HCT116 (cell line): ENCODE measurements around the gene DEF6. TPM values are rescaled to one million over a fixed set of nuclear protein-coding genes. Genes with fewer than 3 reads are reported as not detected.

Source experiments
- ATAC-seq: fragments of 200-7000 bp; cut with Tn5 transposase; 2 replicates; pipeline ENCODE4 v1.9.1; 2020; ENCODE audit warnings: mild to moderate bottlenecking, moderate library complexity
- BruUV-seq: library from RNA; stranded (reverse); fragments of 400-500 nt; replicated peaks from 2 replicates; lab custom pipeline; 2021; lab: Mats Ljungman, UMichigan
- CTCF ChIA-PET: fragments of 300-600 bp; sonication (Branson Sonifier 250); formaldehyde crosslinking; loops from one replicate; lab custom pipeline; 2021; ENCODE audit warnings: antibody characterized with exemption; lab: Charles Lee
- POLR2A ChIA-PET: fragments of 300-600, 350-600 bp; sonication (Branson Sonifier 250); formaldehyde crosslinking; loops from one replicate; lab custom pipeline; 2021; ENCODE audit warnings: antibody characterized with exemption; lab: Charles Lee
- RAD21 ChIA-PET, 2 experiments: fragments of 300-600 bp; sonication (Branson Sonifier 250); formaldehyde crosslinking; loops; one replicate each; lab custom pipeline; 2023; ENCODE audit warnings: low total read pairs in 2 of 2; ENCODE audit not compliant: uncharacterized antibody in 2 of 2, unreplicated experiment in 2 of 2, low non-redundant PET in 1 of 2; lab: Charles Lee
- DNase-seq: peaks from one replicate; pipeline ENCODE4 v3.0.0-alpha.2; 2010; ENCODE audit warnings: low read depth, low spot score
- H2AFZ ChIP-seq: fragments of 200-600 bp; shearing (Covaris generic), sonication (generic); 2 replicates; pipeline ENCODE4 v1.6.1; 2017; ENCODE audit warnings: low read depth, mixed run types, mixed read lengths, antibody characterized with exemption, low read length; ENCODE audit not compliant: poor library complexity, severe bottlenecking
- H3K27ac ChIP-seq: 2 replicates; pipeline ENCODE4 v1.5.1; 2012; ENCODE audit warnings: low read depth, low read length
- H3K27me3 ChIP-seq: fragments of 200-600 bp; sonication (generic); 2 replicates; pipeline ENCODE4 v1.6.1; 2016; ENCODE audit warnings: mixed run types, low read length, mixed read lengths; ENCODE audit not compliant: insufficient read depth
- H3K36me3 ChIP-seq, 2 experiments: fragments of 200-500 bp in 1 of 2; fragments of 200-600 bp in 1 of 2; sonication (Bioruptor generic) in 1 of 2; sonication (generic) in 1 of 2; 2 replicates each; pipeline versions ENCODE4 v1.5.1 to v1.6.1; 2014 to 2016; ENCODE audit warnings: low read length in 2 of 2, inconsistent platforms in 1 of 2, mixed read lengths in 1 of 2, mixed run types in 1 of 2; ENCODE audit not compliant: insufficient read depth in 2 of 2, control insufficient read depth in 1 of 2
- H3K4me1 ChIP-seq, 2 experiments: fragments of 200-600 bp in 1 of 2; sonication (generic) in 1 of 2; 2 replicates each; pipeline versions ENCODE4 v1.5.1 to v1.6.1; 2012 to 2017; ENCODE audit warnings: low read length in 2 of 2, inconsistent platforms in 1 of 2, mild to moderate bottlenecking in 1 of 2, mixed read lengths in 1 of 2, mixed run types in 1 of 2, moderate library complexity in 1 of 2; ENCODE audit not compliant: insufficient read depth in 2 of 2, control insufficient read depth in 1 of 2
- H3K4me2 ChIP-seq: fragments of 200-600 bp; sonication (generic); 2 replicates; pipeline ENCODE4 v1.6.1; 2017; ENCODE audit warnings: mixed run types, low read length, mixed read lengths
- H3K4me3 ChIP-seq, 2 experiments: fragments of 200-600 bp in 1 of 2; sonication (generic) in 1 of 2; replicated peaks in 1 of 2; 2 replicates each; pipeline ENCODE4 v1.5.1; 2011 to 2016; ENCODE audit warnings: low read length in 2 of 2, control low read depth in 1 of 2, low read depth in 1 of 2, mild to moderate bottlenecking in 1 of 2, mixed read lengths in 1 of 2, mixed run types in 1 of 2
- H3K79me2 ChIP-seq: fragments of 200-600 bp; sonication (generic); 2 replicates; pipeline ENCODE4 v1.6.1; 2017; ENCODE audit warnings: mild to moderate bottlenecking, mixed run types, low read length, moderate library complexity, mixed read lengths; ENCODE audit not compliant: insufficient read depth
- H3K9ac ChIP-seq: fragments of 200-600 bp; sonication (generic); 2 replicates; pipeline ENCODE4 v1.6.1; 2016; ENCODE audit warnings: low read length, mixed read lengths
- H3K9me2 ChIP-seq: fragments of 200-600 bp; sonication (generic), shearing (Covaris generic); 2 replicates; pipeline ENCODE4 v1.6.1; 2017; ENCODE audit warnings: mixed run types, mild to moderate bottlenecking, moderate library complexity; ENCODE audit not compliant: insufficient read depth
- H3K9me3 ChIP-seq, 2 experiments: fragments of 200-500 bp in 1 of 2; fragments of 200-600 bp in 1 of 2; sonication (Bioruptor generic) in 1 of 2; sonication (generic) in 1 of 2; 2 replicates each; pipeline ENCODE4 v1.6.1; 2014 to 2017; ENCODE audit warnings: low read length in 2 of 2, mixed read lengths in 2 of 2, inconsistent platforms in 1 of 2, low read depth in 1 of 2, mild to moderate bottlenecking in 1 of 2, mixed run types in 1 of 2, moderate library complexity in 1 of 2; ENCODE audit not compliant: control insufficient read depth in 1 of 2, insufficient read depth in 1 of 2
- H4K20me1 ChIP-seq: fragments of 200-600 bp; sonication (generic), shearing (Covaris generic); 2 replicates; pipeline ENCODE4 v1.6.1; 2017; ENCODE audit warnings: mixed run types, mild to moderate bottlenecking, moderate library complexity; ENCODE audit not compliant: insufficient read depth
- CBX3 ChIP-seq: IDR thresholded peaks from 2 replicates; pipeline ENCODE4 v1.6.1; 2012; ENCODE audit warnings: low read depth
- CEBPB ChIP-seq: IDR thresholded peaks from 2 replicates; pipeline ENCODE4 v1.6.1; 2012; ENCODE audit warnings: low read depth
- EGR1 ChIP-seq: IDR thresholded peaks from 2 replicates; pipeline ENCODE4 v1.6.1; 2012; ENCODE audit warnings: low read depth
- ELF1 ChIP-seq: IDR thresholded peaks from 2 replicates; pipeline ENCODE4 v1.6.1; 2012; ENCODE audit warnings: low read depth, borderline replicate concordance
- EZH2phosphoT487 ChIP-seq: fragments of 200-600 bp; IDR thresholded peaks from 2 replicates; pipeline ENCODE4 v1.6.1; 2018; ENCODE audit warnings: antibody characterized with exemption, borderline replicate concordance
- POLR2A ChIP-seq: IDR thresholded peaks from 2 replicates; pipeline ENCODE4 v1.7.0; 2011; ENCODE audit warnings: borderline replicate concordance; ENCODE audit not compliant: insufficient read depth, insufficient read length; ENCODE audit errors: extremely low read depth
- YY1 ChIP-seq: IDR thresholded peaks from 2 replicates; pipeline ENCODE4 v1.6.1; 2011; ENCODE audit warnings: low read length, low read depth, moderate library complexity, mild to moderate bottlenecking; ENCODE audit not compliant: insufficient replicate concordance; ENCODE audit errors: extremely low read depth
- ZNF274 ChIP-seq: fragments of 200-500 bp; sonication (Bioruptor generic); IDR thresholded peaks from 2 replicates; pipeline ENCODE4 v1.6.1; 2014; ENCODE audit warnings: mild to moderate bottlenecking, low read depth, low read length, inconsistent platforms
- intact Hi-C: fragments of 100-400 bp; cut with micrococcal nuclease; formaldehyde crosslinking; loops from 2 replicates; pipeline ENCODE4 v1.10.0; 2022
- total RNA-seq: library from RNA; stranded (reverse); gene quantifications from one replicate; pipeline ENCODE4 v1.2.1, GENCODE V29; 2021; ENCODE audit not compliant: unreplicated experiment

DEF6 gene
- total RNA-seq, 1 experiment from 2014 or later: 40.4 TPM

DNA sequence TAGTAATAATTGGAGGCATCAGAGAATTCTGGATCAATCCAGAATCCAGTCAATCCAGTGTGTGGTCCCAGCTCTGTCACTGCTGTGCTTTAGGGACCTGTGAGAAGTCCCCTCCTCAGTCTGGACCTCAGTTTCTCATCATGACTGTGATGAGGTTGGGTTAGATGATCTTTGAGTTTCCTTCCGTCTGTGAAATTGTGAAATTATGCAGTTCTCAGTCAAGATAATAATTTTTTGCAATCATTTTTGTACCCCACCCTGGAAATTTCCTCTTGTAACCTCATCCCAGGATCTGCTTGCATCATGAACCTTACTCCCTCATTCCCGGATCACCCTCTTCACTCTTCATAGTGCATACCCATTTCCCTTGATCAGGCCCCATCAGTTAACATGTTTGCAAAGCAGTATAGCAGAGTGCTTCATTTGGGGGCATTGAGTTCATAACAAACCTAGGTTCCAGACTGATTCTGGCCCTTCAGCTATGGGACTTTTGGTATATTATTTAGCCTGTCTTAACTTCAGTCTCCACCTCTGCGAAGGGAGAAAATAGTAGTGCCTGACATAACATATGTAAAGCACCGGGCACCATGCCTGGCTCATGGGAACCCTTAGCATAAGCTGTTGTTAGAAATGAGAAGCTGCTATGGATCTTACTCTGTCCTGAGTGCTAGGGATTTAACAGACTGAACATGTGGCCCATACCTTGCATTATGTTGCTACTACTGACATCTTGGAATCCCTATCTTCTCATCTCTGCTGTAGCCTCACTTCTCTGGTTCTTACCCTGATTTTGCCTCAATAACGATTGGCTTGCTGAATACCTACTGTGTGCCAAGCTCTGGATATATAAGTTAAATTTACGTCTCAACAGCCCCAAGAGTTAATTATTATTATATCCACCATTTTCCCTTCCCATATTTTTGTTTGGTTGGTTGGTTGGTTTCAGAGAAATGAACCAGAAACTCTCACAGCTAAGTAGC is 36.7 kb upstream of the DEF6 start:
- Histone ChIP-seq H3K9ac (peak overlapping the region; percentile 86), H3K9me3 (no peaks in the 10 kb centered on the region), H4K20me1 (no peaks in the 10 kb centered on the region), H3K27me3 (no peaks in the 10 kb centered on the region), H2AFZ (no peak overlapping the region), H3K79me2 (peaks cover 49% of the 10 kb centered on the region), H3K4me1 (peaks cover 20 to 40% of the 10 kb centered on the region in 2 experiments), H3K4me3 (peak overlapping the region; percentile 68 to 77), H3K36me3 (no peaks in the 10 kb centered on the region), H3K27ac (peak overlapping the region; percentile 81), H3K9me2 (no peaks in the 10 kb centered on the region), H3K4me2 (peak overlapping the region; percentile 95)
- no peak for TF ChIP-seq EGR1
- TF ChIP-seq ZNF274: no peak
- no peak for TF ChIP-seq YY1
- TF ChIP-seq ELF1: no peak
- TF ChIP-seq EZH2phosphoT487: no peak
- TF ChIP-seq POLR2A: no peak
- ChIA-PET RAD21 (no interaction called here), CTCF (no interaction called here), POLR2A (no interaction called here)
- BruUV-seq: no TSS peak
- ATAC-seq (no peak), DNase-seq (no peak)
- intact Hi-C loops: no loop called here

DNA sequence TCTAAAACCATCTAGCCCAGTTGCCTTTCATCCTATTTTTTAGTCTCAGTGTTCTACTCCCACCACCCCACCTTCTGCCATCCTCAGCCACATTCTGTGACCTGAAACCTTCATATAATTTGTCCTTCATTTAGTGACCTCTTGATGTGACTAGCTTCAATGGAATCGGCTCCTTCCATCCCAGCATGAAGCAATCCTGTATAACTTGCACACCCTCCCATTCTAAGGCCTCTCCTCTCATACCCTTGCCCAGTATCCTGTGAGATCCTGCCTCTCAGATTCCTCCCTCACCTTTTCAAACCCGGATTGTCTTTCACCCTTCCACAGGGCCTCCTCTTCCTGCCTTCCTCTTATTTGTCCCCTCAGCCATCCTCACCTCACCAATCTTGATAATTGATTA is 35.0 kb upstream of the DEF6 start:
- 0 out of 2 replicates have a peak overlapping the region, but pooled peaks have one; percentile 13 for H3K9ac ChIP-seq
- no peaks in the 10 kb centered on the region for H3K36me3 ChIP-seq
- no peaks in the 10 kb centered on the region for H3K27me3 ChIP-seq

More for the DNA sequence above, 35.0 kb upstream of the DEF6 start:
- no peak for TF ChIP-seq CBX3
- 0 out of 2 replicates have a peak, but pooled peaks have one; percentile 22 for TF ChIP-seq CEBPB
- TF ChIP-seq, all 23 proteins: peak for 1
- H3K9me3 ChIP-seq: no peaks in the 10 kb centered on the region
- RAD21 ChIA-PET: no interaction called here
- CTCF ChIA-PET: interaction anchor here (0.5 kb wide), 1 partner anchor 254 kb away, joined by 4 read pairs; no protein-coding TSS in a partner anchor
- no peak overlapping the region for H2AFZ ChIP-seq
- peaks cover 20 to 40% of the 10 kb centered on the region in 2 experiments for H3K4me1 ChIP-seq
- no peak for DNase-seq
- H3K27ac ChIP-seq: no peak overlapping the region
- H4K20me1 ChIP-seq: no peaks in the 10 kb centered on the region
- intact Hi-C loops: no loop called here
- no peaks in the 10 kb centered on the region for H3K9me2 ChIP-seq
- no TSS peak for BruUV-seq
- peaks cover 49% of the 10 kb centered on the region for H3K79me2 ChIP-seq
- no peak for ATAC-seq
- POLR2A ChIA-PET: no interaction called here
- peak overlapping the region; percentile 45 for H3K4me2 ChIP-seq
- no peak overlapping the region for H3K4me3 ChIP-seq
